Sigmoid colon (tissue), 7 donors: ENCODE results near the gene CRY2. TPM values are rescaled to one million over a fixed set of nuclear protein-coding genes. Genes with fewer than 3 reads are reported as not detected.
A peak's percentile ranks its signal among the peaks of the same experiment; 100 is the strongest.

ENCODE experiments used
- DNase-seq: peaks from one replicate; pipeline ENCODE4 v3.0.0-alpha.2; 2019
- H3K27ac ChIP-seq, 4 donors: fragments of 200-600 bp; sonication (generic); one replicate each; pipeline ENCODE4 v1.5.1; 2016 to 2019; ENCODE audit warnings: mild to moderate bottlenecking in 1 of 4
- H3K27me3 ChIP-seq, 3 donors: fragments of 200-600 bp; sonication (generic); one replicate each; pipeline ENCODE4 v1.5.1; 2019; ENCODE audit warnings: mild to moderate bottlenecking in 1 of 3
- H3K36me3 ChIP-seq, 4 donors: fragments of 200-600 bp; sonication (generic); one replicate each; pipeline ENCODE4 v1.5.1; 2016 to 2019
- H3K4me1 ChIP-seq, 4 donors: fragments of 200-600 bp; sonication (generic); one replicate each; pipeline ENCODE4 v1.5.1; 2017 to 2019
- H3K4me3 ChIP-seq, 4 donors: fragments of 200-600 bp; sonication (generic); one replicate each; pipeline ENCODE4 v1.5.1; 2017 to 2019; ENCODE audit warnings: mild to moderate bottlenecking in 2 of 4, moderate library complexity in 1 of 4
- H3K9me3 ChIP-seq, 4 donors: fragments of 200-600 bp in 3 of 4; sonication (generic) in 3 of 4; one replicate each; pipeline versions ENCODE4 v1.5.1 to v1.6.1; 2013 to 2019
- EP300 ChIP-seq, 4 donors: sonication (generic); formaldehyde crosslinking; IDR thresholded peaks; one replicate each; pipeline ENCODE4 v1.6.1; 2017; ENCODE audit warnings: antibody characterized with exemption in 4 of 4
- POLR2A ChIP-seq, 2 donors: fragments of 450-650 bp; IDR thresholded peaks; one replicate each; pipeline ENCODE4 v1.6.1; 2016; ENCODE audit warnings: antibody characterized with exemption in 2 of 2, mild to moderate bottlenecking in 2 of 2, moderate library complexity in 2 of 2
- POLR2AphosphoS5 ChIP-seq, 4 donors: sonication (generic); formaldehyde crosslinking; IDR thresholded peaks; one replicate each; pipeline ENCODE4 v1.6.1; 2017; ENCODE audit warnings: antibody characterized with exemption in 4 of 4
- WGBS, 2 donors: extraction: QIAGEN DNeasy Blood & Tissue Kit; methylation state at CpG; one replicate each; pipeline ENCODE4 v1.1.7; 2013; 5-methylcytosine and 5-hydroxymethylcytosine counted together
- intact Hi-C: fragments of 100-400 bp; cut with DNase I; formaldehyde crosslinking; loops from one replicate; pipeline ENCODE4 v1.15.1; 2023
- polyA plus RNA-seq, 3 donors: library from polyadenylated mRNA; stranded (reverse); fragments of 200-250 nt; gene quantifications; one replicate each; pipeline ENCODE4 v1.2.3, GENCODE V29; 2013
- total RNA-seq, 4 donors: library from RNA; depleted of rRNA; stranded (reverse); fragments of >200 nt; gene quantifications; one replicate each; pipeline ENCODE4 v1.1.0, GENCODE V29; 2016
- TF ChIP-seq, protein P1 (sequence below), 4 experiments: fragments of 450-650 bp in 3 of 4; fragments of 200-600 bp in 1 of 4; IDR thresholded peaks; one replicate each; pipeline ENCODE4 v1.5.1; 2016 to 2019; ENCODE audit warnings: antibody characterized with exemption in 4 of 4, mild to moderate bottlenecking in 3 of 4, moderate library complexity in 2 of 4
- donor health status: healthy with polysubstance abuse.
- donor health status: Bipolar disorder and iron deficiency.
- donor health status: healthy.

CRY2 gene
- total and polyA plus RNA-seq, 7 donors: 5.3 to 49.3 (median 27.5) TPM

DNA sequence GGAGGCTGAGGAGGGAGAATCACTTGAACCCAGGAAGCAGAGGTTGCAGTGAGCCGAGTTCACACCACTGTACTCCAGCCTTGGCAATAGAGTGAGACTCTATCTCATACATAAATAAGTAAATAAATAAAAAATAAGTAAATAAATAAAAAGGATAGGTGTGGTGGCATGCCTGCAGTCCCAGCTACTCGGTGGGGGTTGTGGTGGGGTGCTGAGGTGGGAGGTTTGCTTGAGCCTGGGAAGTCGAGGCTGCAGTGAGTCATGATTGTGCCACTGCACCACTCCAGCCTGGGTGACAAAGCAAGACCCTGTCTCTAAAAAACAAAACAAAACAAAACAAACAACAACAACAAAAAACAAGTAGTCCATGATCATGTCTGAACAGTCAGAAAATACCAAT, 78.3 kb downstream of the CRY2 start:
- TF ChIP-seq POLR2AphosphoS5 (IDR thresholded peaks at IDR 0.05): no peak
- no peak for TF ChIP-seq EP300 (IDR thresholded peaks at IDR 0.05)
- TF ChIP-seq POLR2A (IDR thresholded peaks at IDR 0.05): no peak
- TF ChIP-seq, protein P1, sequence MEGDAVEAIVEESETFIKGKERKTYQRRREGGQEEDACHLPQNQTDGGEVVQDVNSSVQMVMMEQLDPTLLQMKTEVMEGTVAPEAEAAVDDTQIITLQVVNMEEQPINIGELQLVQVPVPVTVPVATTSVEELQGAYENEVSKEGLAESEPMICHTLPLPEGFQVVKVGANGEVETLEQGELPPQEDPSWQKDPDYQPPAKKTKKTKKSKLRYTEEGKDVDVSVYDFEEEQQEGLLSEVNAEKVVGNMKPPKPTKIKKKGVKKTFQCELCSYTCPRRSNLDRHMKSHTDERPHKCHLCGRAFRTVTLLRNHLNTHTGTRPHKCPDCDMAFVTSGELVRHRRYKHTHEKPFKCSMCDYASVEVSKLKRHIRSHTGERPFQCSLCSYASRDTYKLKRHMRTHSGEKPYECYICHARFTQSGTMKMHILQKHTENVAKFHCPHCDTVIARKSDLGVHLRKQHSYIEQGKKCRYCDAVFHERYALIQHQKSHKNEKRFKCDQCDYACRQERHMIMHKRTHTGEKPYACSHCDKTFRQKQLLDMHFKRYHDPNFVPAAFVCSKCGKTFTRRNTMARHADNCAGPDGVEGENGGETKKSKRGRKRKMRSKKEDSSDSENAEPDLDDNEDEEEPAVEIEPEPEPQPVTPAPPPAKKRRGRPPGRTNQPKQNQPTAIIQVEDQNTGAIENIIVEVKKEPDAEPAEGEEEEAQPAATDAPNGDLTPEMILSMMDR (IDR thresholded peaks at IDR 0.05): no peak
- Histone ChIP-seq H3K27ac (no peak overlapping the region), H3K4me3 (no peak overlapping the region), H3K4me1 (peaks cover 0 to 18% (median 17%) of the 10 kb centered on the region in 4 donors), H3K36me3 (no peaks in the 10 kb centered on the region), H3K27me3 (peaks cover 15 to 40% (median 20%) of the 10 kb centered on the region in 3 donors), H3K9me3 (no peaks in the 10 kb centered on the region)
- DNase-seq: no peak
- intact Hi-C loops: no loop called here
- WGBS, 2 donors: 75 to 85% methylated on average over 3 of the region's 3 CpGs

DNA sequence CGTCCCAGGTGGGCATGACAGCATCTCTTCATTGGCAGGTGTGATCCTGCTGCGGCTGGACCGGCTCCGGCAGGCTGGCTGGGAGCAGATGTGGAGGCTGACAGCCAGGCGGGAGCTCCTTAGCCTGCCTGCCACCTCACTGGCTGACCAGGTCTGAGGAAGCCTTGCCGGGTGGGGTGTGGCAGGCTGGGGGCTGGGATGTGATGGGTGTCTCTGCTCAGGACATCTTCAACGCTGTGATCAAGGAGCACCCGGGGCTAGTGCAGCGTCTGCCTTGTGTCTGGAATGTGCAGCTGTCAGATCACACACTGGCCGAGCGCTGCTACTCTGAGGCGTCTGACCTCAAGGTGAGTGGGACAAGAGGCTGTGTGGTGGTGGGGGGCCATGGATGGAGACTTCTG, 78.7 kb downstream of the CRY2 start:
- no peak for DNase-seq
- Histone ChIP-seq H3K27me3 (peaks cover 15 to 40% (median 20%) of the 10 kb centered on the region in 3 donors), H3K27ac (no peak overlapping the region), H3K4me1 (peaks cover 0 to 18% (median 17%) of the 10 kb centered on the region in 4 donors), H3K36me3 (no peaks in the 10 kb centered on the region), H3K9me3 (no peaks in the 10 kb centered on the region), H3K4me3 (no peak overlapping the region)
- TF ChIP-seq, protein P1 (IDR thresholded peaks at IDR 0.05): no peak
- TF ChIP-seq EP300 (IDR thresholded peaks at IDR 0.05): no peak
- no peak for TF ChIP-seq POLR2AphosphoS5 (IDR thresholded peaks at IDR 0.05)
- TF ChIP-seq POLR2A (IDR thresholded peaks at IDR 0.05): no peak
- WGBS, 2 donors: 82 to 86% methylated on average over 12 of the region's 12 CpGs
- intact Hi-C loops: no loop called here

GRCh38 chr11:45926536-45927331, 79.5 kb downstream of the CRY2 start:
- intact Hi-C loops: no loop called here
- no peak for TF ChIP-seq EP300 (IDR thresholded peaks at IDR 0.05)
- TF ChIP-seq, protein P1 (IDR thresholded peaks at IDR 0.05): no peak
- TF ChIP-seq POLR2A (IDR thresholded peaks at IDR 0.05): no peak
- no peak for TF ChIP-seq POLR2AphosphoS5 (IDR thresholded peaks at IDR 0.05)
- no peaks in the 10 kb centered on the region for H3K9me3 ChIP-seq
- DNase-seq: peak; percentile 64
- peaks cover 0 to 17% (median 16%) of the 10 kb centered on the region in 4 donors for H3K4me1 ChIP-seq
- peaks cover 0 to 5% (median 1%) of the 10 kb centered on the region in 4 donors for H3K36me3 ChIP-seq
- peaks cover 15 to 35% (median 17%) of the 10 kb centered on the region in 3 donors for H3K27me3 ChIP-seq
- H3K4me3 ChIP-seq: no peak overlapping the region
- no peak overlapping the region for H3K27ac ChIP-seq
- WGBS, 2 donors: 92% methylated on average over 12 of the region's 12 CpGs

GRCh38 chr11:45927332-45927683, 80.0 kb downstream of the CRY2 start:
- H3K27me3 ChIP-seq: peaks cover 11 to 29% (median 12%) of the 10 kb centered on the region in 3 donors
- H3K4me3 ChIP-seq: no peak overlapping the region
- no peak overlapping the region for H3K27ac ChIP-seq
- peaks cover 0 to 11% (median 7%) of the 10 kb centered on the region in 4 donors for H3K36me3 ChIP-seq
- intact Hi-C loops: no loop called here
- peak in 1 of 4 donors; percentile 17 for TF ChIP-seq POLR2AphosphoS5 (IDR thresholded peaks at IDR 0.05)
- no peak for TF ChIP-seq EP300 (IDR thresholded peaks at IDR 0.05)
- TF ChIP-seq, protein P1 (IDR thresholded peaks at IDR 0.05): no peak
- DNase-seq: peak; percentile 55
- WGBS, 2 donors: 66 to 83% methylated on average over 15 of the region's 15 CpGs
- H3K9me3 ChIP-seq: no peaks in the 10 kb centered on the region
- peaks cover 0 to 11% (median 10%) of the 10 kb centered on the region in 4 donors for H3K4me1 ChIP-seq
